GM18858 (cell line): ENCODE results near the gene SLC4A3.

Experiments
- ATAC-seq: cut with Tn5 transposase; IDR thresholded peaks from one replicate; pipeline ENCODE4 v1.9.1; 2021; ENCODE audit not compliant: unreplicated experiment

The SLC4A3 gene

GRCh38 chr2:219627103-219628100 is at the start of gene SLC4A3:
SLC4A3 (plus strand) TSS chr2:219627630; CDS start chr2:219627993, 363 bp downstream.
- no peak for ATAC-seq

- no peak for ATAC-seq
Observed at GRCh38 chr2:219578811-219579613, 48.4 kb upstream of the SLC4A3 start.

GRCh38 chr2:219581346-219581745 is 46.1 kb upstream of the SLC4A3 start:
- no peak for ATAC-seq

GRCh38 chr2:219591091-219591490 is 36.3 kb upstream of the SLC4A3 start:
- no peak for ATAC-seq

- no peak for ATAC-seq
Observed at GRCh38 chr2:219592736-219593135, 34.7 kb upstream of the SLC4A3 start.

GRCh38 chr2:219593154-219593553 is 34.3 kb upstream of the SLC4A3 start:
- no peak for ATAC-seq

- no peak for ATAC-seq
Observed at GRCh38 chr2:219595256-219595655, 32.2 kb upstream of the SLC4A3 start.

- ATAC-seq: peak; percentile 9
Observed at GRCh38 chr2:219596954-219597551, 30.4 kb upstream of the SLC4A3 start.

- ATAC-seq: peak; percentile 78
Observed at GRCh38 chr2:219597552-219598307, 29.7 kb upstream of the SLC4A3 start, which contains the start of gene STK11IP. STK11IP (plus strand) TSS chr2:219597857; CDS start chr2:219598120, 263 bp downstream.

- no peak for ATAC-seq
Observed at GRCh38 chr2:219598308-219599078, 28.9 kb upstream of the SLC4A3 start.

GRCh38 chr2:219603771-219604170 is 23.7 kb upstream of the SLC4A3 start:
- ATAC-seq: no peak

- no peak for ATAC-seq
Observed at GRCh38 chr2:219605607-219605954, 21.8 kb upstream of the SLC4A3 start.

- ATAC-seq: no peak
Observed at GRCh38 chr2:219607931-219608330, 19.5 kb upstream of the SLC4A3 start.

- ATAC-seq: no peak
Observed at GRCh38 chr2:219608399-219608964, 18.9 kb upstream of the SLC4A3 start.

GRCh38 chr2:219609149-219609750 is 18.2 kb upstream of the SLC4A3 start:
- no peak for ATAC-seq

- ATAC-seq: no peak
Observed at GRCh38 chr2:219611306-219611705, 16.1 kb upstream of the SLC4A3 start.

GRCh38 chr2:219611866-219612576 is 15.4 kb upstream of the SLC4A3 start:
- ATAC-seq: no peak

GRCh38 chr2:219612577-219613286 is 14.7 kb upstream of the SLC4A3 start:
- ATAC-seq: peak; percentile 73
